Mucosa of descending colon (tissue), 3 donors: ENCODE data around the gene COX7A2. TPM values are rescaled to one million over a fixed set of nuclear protein-coding genes. Genes with fewer than 3 reads are reported as not detected.

Experiments
- ATAC-seq: fragments of 200-7000 bp; cut with Tn5 transposase; one replicate; pipeline ENCODE4 v1.9.1; 2020; ENCODE audit warnings: mild to moderate bottlenecking, moderate library complexity
- DNase-seq, 3 donors: peaks; one replicate each; pipeline ENCODE4 v3.0.0-alpha.2; 2020
- H3K36me3 ChIP-seq: fragments of 200-600 bp; one replicate; pipeline ENCODE4 v1.8.0; 2021; ENCODE audit warnings: low read depth, mild to moderate bottlenecking
- H3K4me1 ChIP-seq: fragments of 200-600 bp; one replicate; pipeline ENCODE4 v1.8.0; 2021; ENCODE audit warnings: low read depth, mild to moderate bottlenecking
- H3K4me3 ChIP-seq: fragments of 200-600 bp; one replicate; pipeline ENCODE4 v1.8.0; 2021; ENCODE audit warnings: mild to moderate bottlenecking
- H3K9me3 ChIP-seq: fragments of 200-600 bp; one replicate; pipeline ENCODE4 v1.8.0; 2021; ENCODE audit warnings: mild to moderate bottlenecking
- CTCF ChIP-seq: fragments of 200-600 bp; IDR thresholded peaks from one replicate; pipeline ENCODE4 v1.8.0; 2022; ENCODE audit warnings: antibody characterized with exemption, mild to moderate bottlenecking
- intact Hi-C, 2 donors: fragments of 100-400 bp; cut with DNase I in 1 of 2; cut with micrococcal nuclease in 1 of 2; formaldehyde crosslinking; loops; one replicate each; pipeline versions ENCODE4 v1.11.0 to v1.11.1; 2022; cut with DNase I, micrococcal nuclease
- total RNA-seq, 3 donors: library from RNA; stranded (reverse); fragmentation: NEBNext Ultra II Directional in 2 of 3; extraction: Animal tissue kit (Norgen Biotek cat#: 25700) in 2 of 3; gene quantifications; one replicate each; pipeline versions ENCODE4 v1.2.1 to v1.2.4, GENCODE V29; 2021 to 2023
- donor health status: DM: no; HTN: no; CAD: no; lungs with moderate emphysema.
- donor health status: DM: no; HTN: no; CAD: no.
- donor health status: DM: no; HTN: yes; CAD: no.

Gene COX7A2
- total RNA-seq, 3 donors from 2014 or later: 493 to 721 (median 652) TPM

GRCh38 chr6:75213112-75213511 is 30.5 kb downstream of the COX7A2 start:
- intact Hi-C loops: loop anchor here in 1 of 2 donors (5.0 to 10.0 kb wide), 3 partner anchors 1121 to 1478 kb away; no protein-coding TSS in a partner anchor
- no peak for ATAC-seq
- no peak for TF ChIP-seq CTCF
- no peaks in the 10 kb centered on the region for H3K36me3 ChIP-seq
- H3K9me3 ChIP-seq: no peaks in the 10 kb centered on the region
- H3K4me1 ChIP-seq: peaks cover 14% of the 10 kb centered on the region
- H3K4me3 ChIP-seq: no peak overlapping the region
- DNase-seq: no peak

GRCh38 chr6:75211920-75212590 is 31.5 kb downstream of the COX7A2 start:
- DNase-seq (peak in 1 of 3 donors; percentile 23), ATAC-seq (peak; percentile 78)
- Histone ChIP-seq H3K4me3 (no peak overlapping the region), H3K9me3 (no peaks in the 10 kb centered on the region), H3K36me3 (no peaks in the 10 kb centered on the region), H3K4me1 (peaks cover 16% of the 10 kb centered on the region)
- intact Hi-C loops: loop anchor here in 1 of 2 donors (5.0 to 10.0 kb wide), 3 partner anchors 1120 to 1477 kb away; no protein-coding TSS in a partner anchor
- TF ChIP-seq CTCF: no peak

- intact Hi-C loops: loop anchor here in 1 of 2 donors (5.0 to 10.0 kb wide), 3 partner anchors 1119 to 1476 kb away; no protein-coding TSS in a partner anchor
- Histone ChIP-seq H3K9me3 (no peaks in the 10 kb centered on the region), H3K36me3 (no peaks in the 10 kb centered on the region), H3K4me1 (peaks cover 19% of the 10 kb centered on the region), H3K4me3 (no peak overlapping the region)
- peak; percentile 30 for ATAC-seq
- DNase-seq: peak in 1 of 3 donors; percentile 85
- TF ChIP-seq CTCF: peak; percentile 59
Observed at GRCh38 chr6:75210885-75211739, 32.5 kb downstream of the COX7A2 start.

- H3K4me1 ChIP-seq: peaks cover 27% of the 10 kb centered on the region
- intact Hi-C loops: loop anchor here (10.0 kb wide), 2 partner anchors 1114 to 1244 kb away; no protein-coding TSS in a partner anchor
- ATAC-seq: no peak
Observed at GRCh38 chr6:75209184-75209723, 34.3 kb downstream of the COX7A2 start.

More at GRCh38 chr6:75209184-75209723, 34.3 kb downstream of the COX7A2 start:
- Histone ChIP-seq H3K9me3 (no peaks in the 10 kb centered on the region), H3K36me3 (no peaks in the 10 kb centered on the region), H3K4me3 (no peak overlapping the region)
- DNase-seq: no peak
- no peak for TF ChIP-seq CTCF
